ENCODE measurements around the gene MYRFL.

GRCh38 chr12:69916544-69917235 lies 91.7 kb downstream of the MYRFL start:
- TF ChIP-seq CTCF (IDR thresholded peaks at IDR 0.05; ENCODE audit: low read depth, low read length), result no peak
- no peak for TF ChIP-seq EZH2phosphoT487 (IDR thresholded peaks at IDR 0.05; ENCODE audit: low read depth)

Data from OCI-LY3 (cell line).